HEK293 (cell line): Measurements from ENCODE around the gene GNAS-AS1.

ENCODE experiments used
- ATF2 ChIP-seq: fragments of 450-650 bp; formaldehyde crosslinking; IDR thresholded peaks from 2 replicates; pipeline ENCODE4 v1.5.1; 2016; ENCODE audit warnings: missing biosample characterization, missing genetic modification characterization, low read depth
- CTCF ChIP-seq: fragments of 450-650 bp; formaldehyde crosslinking; IDR thresholded peaks from 2 replicates; pipeline ENCODE4 v1.5.1; 2016; ENCODE audit warnings: missing biosample characterization, missing genetic modification characterization
- RBAK ChIP-seq: fragments of 450-650 bp; formaldehyde crosslinking; IDR thresholded peaks from 2 replicates; pipeline ENCODE4 v1.5.1; 2016; ENCODE audit warnings: missing biosample characterization, missing genetic modification characterization
- ZNF391 ChIP-seq: fragments of 450-650 bp; formaldehyde crosslinking; IDR thresholded peaks from 2 replicates; pipeline ENCODE4 v1.5.1; 2016; ENCODE audit warnings: low read depth, missing biosample characterization, missing genetic modification characterization, borderline replicate concordance
- ZNF513 ChIP-seq: fragments of 450-650 bp; IDR thresholded peaks from 2 replicates; pipeline ENCODE4 v1.5.1; 2018; ENCODE audit warnings: missing biosample characterization, missing genetic modification characterization
- ZNF561 ChIP-seq: fragments of 450-650 bp; IDR thresholded peaks from 2 replicates; pipeline ENCODE4 v1.5.1; 2018; ENCODE audit warnings: missing biosample characterization, missing genetic modification characterization, borderline replicate concordance
- ZNF707 ChIP-seq: fragments of 450-650 bp; formaldehyde crosslinking; IDR thresholded peaks from 2 replicates; pipeline ENCODE4 v1.5.1; 2016; ENCODE audit warnings: missing biosample characterization, missing genetic modification characterization

GRCh38 chr20:58847463-58847862, 3.2 kb downstream of the GNAS-AS1 start:
- TF ChIP-seq ZNF391 (tag by site-specific recombination) = no peak
- no peak for TF ChIP-seq CTCF (tag by site-specific recombination)
- TF ChIP-seq ZNF561 (tag by site-specific recombination) = no peak
- no peak for TF ChIP-seq RBAK (tag by site-specific recombination)
- TF ChIP-seq ZNF513 = no peak
- TF ChIP-seq ATF2 (tag by site-specific recombination) = no peak
- TF ChIP-seq ZNF707 = no peak
